Activated naive CD4-positive, alpha-beta T cell (primary cell): ENCODE results near the gene RGMB.
"Not testable (repeated sequence)": the region's sequence is repeated elsewhere in the genome, so short reads cannot be mapped to it uniquely, and the experiment has no call there.

Experiments used
- DNase-seq, 4 experiments: peaks; one replicate each; lab custom pipeline; 2025; lab: John Stamatoyannopoulos, UW

The RGMB gene

GRCh38 chr5:98773464-98774191, at the start of gene RGMB:
Gene RGMB, plus strand, starts transcription at chr5:98773663. Its CDS starts 408 bp downstream, at chr5:98774071.
- peak; percentile 66 to 83 (median 74) for DNase-seq

DNA sequence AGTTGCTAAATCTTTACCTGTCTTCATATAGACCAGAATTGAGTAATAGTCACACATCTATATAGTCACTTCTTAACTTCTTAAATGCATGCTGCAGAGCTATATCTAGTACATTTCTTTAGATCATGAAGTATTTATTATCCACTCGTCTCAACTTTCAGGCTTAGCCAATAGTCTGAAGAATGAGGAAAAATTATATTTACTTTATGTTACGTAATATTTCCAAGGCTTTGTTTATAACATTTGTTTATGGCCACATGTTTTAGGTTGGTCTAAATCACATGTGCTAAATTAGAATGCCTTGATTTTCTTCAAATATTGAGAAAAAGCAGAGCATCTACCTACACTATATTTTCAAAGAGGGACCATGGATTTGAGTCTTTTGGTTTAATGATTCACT, 47.2 kb upstream of the RGMB start:
- no peak for DNase-seq

DNA sequence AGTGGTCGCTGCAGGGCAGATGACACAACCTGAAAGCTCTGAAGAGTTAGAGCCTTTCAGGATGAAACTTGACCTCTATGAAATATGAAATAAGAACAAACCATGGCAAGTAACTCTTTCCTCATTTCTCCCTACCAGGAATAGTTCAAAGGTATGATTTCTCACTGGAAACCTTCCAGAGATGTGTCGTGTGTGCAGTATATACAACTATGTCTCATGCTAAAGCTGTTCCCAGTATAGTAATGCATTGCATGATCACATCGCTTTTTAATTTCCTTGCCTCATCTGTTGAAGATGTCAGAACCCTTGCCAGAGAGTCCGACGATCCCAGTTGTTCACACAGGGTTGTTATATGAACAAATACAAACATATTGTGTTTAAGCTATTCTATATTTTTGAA, 45.8 kb upstream of the RGMB start:
- DNase-seq: no peak

- no peak for DNase-seq
Observed at GRCh38 chr5:98734646-98735045, 38.8 kb upstream of the RGMB start.

- DNase-seq: no peak
Observed at GRCh38 chr5:98735806-98736507, 37.5 kb upstream of the RGMB start.

GRCh38 chr5:98736753-98737152, 36.7 kb upstream of the RGMB start:
- no peak for DNase-seq

GRCh38 chr5:98737441-98737840, 36.0 kb upstream of the RGMB start:
- DNase-seq: not testable (repeated sequence)

DNA sequence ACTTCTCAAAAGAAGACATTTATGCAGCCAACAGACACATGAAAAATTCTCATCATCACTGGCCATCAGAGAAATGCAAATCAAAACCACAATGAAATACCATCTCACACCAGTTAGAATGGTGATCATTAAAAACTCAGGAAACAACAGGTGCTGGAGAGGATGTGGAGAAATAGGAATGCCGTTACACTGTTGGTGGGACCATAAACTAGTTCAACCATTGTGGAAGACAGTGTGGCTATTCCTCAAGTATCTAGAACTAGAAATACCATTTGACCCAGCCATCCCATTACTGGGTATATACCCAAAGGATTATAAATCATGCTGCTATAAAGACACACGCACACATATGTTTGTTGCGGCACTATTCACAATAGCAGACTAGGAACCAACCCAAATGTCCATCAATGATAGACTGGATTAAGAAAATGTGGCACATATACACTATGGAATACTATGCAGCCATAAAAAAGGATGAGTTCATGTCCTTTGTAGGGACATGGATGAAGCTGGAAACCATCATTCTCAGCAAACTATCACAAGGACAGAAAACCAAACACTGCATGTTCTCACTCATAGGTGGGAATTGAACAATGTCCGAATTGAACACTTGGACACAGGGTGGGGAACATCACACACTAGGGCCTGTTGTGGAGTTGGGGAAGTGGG, 34.8 kb upstream of the RGMB start:
- not testable (repeated sequence) for DNase-seq

DNA sequence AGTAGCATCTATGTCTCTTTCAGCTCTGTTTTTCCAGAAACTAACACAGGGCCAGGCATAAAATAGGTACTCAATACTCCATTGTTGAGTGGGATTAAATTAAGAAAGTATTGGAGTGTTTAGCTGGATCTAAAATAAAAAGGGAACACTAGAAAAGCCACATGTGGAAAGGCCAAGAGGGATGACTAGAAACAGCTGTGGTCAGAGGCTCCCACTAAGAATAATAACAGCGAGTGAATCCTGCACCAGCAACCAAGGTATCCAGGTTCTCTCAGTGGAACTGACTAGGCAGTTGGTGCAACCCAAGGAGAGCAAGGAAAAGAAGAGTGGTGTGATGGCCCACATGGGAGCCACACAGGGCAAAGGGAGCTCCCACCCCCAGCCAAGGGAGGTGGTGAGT, 31.5 kb upstream of the RGMB start:
- DNase-seq: no peak

- no peak for DNase-seq
Observed at GRCh38 chr5:98742396-98743073, 30.9 kb upstream of the RGMB start.

DNA sequence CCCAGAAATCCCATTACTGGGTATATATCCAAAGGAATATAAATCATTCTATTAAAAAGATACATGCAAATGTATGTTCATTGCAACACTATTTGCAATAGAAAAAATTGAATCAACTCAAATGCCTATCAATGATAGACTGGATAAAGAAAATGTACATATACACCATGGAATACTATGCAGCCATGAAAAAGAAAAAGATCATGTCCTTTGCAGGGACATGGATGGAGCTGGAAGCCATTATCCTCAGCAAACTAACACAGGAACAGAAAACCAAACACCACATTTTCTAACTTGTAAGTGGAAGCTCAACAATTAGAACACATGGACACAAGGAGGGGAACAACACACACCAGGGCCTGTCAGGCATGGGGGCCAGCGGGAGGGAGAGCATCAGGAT, 25.2 kb upstream of the RGMB start:
- not testable (repeated sequence) for DNase-seq

DNA sequence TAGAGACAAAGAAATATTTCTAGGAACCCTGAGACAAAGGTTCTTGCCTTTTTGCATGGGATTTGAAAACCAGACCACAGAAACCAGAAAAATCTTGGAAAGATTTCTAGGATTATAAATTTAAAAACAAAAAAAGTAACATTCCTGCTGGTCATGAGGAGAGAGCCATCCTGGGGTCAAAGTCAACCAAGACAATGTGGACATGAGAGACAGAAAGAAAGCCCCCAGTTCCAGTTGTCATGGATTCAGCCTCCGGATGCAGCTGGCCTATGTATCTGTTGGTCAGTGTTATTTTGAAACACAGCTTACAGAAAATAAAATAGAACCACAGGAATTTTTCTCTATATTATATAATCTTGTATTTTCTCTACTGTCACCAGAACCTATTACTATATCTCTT, 24.4 kb upstream of the RGMB start:
- DNase-seq: no peak

- DNase-seq: no peak
Observed at GRCh38 chr5:98750693-98751092, 22.8 kb upstream of the RGMB start.

DNA sequence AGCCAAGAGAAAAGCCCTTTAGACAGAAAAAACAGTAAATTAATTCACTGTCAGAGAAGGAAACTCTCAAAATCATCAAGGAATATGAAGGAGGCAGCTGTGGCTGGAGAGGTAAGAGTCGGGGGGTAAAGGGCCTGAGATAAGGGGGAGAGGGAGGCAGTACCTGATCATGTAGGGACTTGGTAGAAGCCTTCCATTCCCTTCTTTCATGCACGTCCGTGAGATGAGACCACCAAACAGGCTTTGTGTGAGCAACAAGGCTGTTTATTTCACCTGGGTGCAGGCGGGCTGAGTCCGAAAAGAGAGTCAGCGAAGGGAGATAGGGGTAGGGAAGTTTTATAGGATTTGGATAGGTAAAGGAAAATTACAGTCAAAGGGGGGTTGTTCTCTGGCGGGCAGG, 21.1 kb upstream of the RGMB start:
- not testable (repeated sequence) for DNase-seq

- DNase-seq: not testable (repeated sequence)
Observed at GRCh38 chr5:98752801-98753200, 20.7 kb upstream of the RGMB start.

DNA sequence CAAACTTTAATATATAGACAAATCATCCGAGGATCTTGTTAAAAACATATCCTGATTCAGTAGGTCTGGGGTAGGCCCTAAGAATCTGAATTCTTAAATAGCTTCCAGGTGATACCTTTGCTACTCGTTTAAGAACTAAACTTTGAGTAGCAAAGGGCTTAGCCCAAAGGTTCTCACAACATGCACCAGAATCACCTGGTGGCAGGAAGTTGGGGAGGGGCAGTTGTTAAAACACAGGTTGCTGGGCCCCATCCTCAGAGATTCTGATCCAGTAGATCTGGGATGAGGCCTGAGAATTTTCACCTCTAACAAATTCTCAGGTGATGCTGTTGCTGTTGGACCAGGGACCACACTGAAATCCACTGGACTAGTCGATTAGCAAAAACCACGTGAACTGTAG, 20.0 kb upstream of the RGMB start:
- DNase-seq: no peak

GRCh38 chr5:98755406-98755805, 18.1 kb upstream of the RGMB start:
- DNase-seq: no peak

DNA sequence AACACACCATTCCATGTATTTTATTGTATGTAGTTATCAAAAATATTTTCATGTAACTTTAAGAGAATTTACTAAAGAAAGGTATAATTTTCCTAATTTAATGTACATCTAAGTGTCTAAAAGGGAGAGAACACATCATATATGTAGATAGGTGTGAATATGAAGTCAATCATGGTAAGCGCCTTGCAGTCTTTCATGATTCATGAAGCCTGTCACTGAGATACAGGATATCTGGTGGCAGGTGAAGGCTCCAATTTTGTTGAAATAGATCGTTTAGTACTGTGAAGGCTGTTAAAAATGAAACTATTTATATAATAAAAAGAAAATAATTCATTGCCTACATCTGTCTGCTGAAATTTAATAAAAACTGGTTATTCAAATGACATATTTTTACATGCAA, 15.5 kb upstream of the RGMB start:
- DNase-seq: no peak

DNA sequence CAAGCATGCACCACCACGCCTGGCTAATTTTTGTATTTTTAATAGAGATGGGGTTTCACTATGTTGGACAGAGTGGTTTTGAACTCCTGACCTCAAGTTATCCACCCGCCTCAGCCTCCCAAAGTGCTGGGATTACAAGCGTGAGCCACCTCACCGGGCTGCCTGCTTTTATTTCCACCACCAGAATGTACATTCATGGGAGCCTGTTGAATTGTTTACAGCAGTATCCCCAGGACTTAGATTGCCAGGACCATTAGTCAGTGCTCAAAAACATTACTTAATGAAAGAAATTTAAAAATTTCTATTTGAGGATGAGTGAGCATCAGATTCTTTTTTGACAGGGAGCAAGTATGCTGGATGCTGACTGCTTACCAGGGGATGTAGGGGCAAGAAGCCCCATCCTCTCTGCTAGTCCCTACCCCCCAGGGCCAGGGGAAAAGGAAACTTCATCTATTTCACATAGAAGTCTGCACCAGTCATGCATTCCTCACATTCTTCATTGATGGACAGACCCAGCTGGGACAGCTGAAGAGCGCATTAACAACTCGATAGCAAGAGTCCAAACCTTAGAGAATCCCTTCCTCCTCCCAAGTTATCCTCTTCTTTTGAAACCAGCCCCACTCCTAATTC, 10.3 kb upstream of the RGMB start:
- DNase-seq: no peak

DNA sequence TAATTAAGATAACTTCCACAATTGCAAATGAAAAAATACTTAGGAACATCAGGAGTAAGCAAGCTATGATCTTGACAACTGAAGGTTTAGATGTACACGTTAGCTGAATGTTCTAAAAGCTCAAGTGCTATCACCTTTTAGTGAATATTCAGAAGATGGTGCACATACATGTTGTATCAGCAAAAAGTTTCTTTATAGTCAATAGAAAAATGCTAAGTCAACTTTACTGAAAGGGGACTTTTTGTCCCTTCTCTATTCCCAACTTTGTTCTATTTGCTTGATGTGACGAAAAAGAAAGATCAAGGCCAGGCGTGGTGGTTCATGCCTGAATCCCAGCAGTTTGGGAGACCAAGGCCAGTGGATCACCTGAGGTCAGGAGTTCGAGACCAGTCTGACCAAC, 7.6 kb upstream of the RGMB start:
- DNase-seq: no peak

GRCh38 chr5:98767581-98767980, 5.9 kb upstream of the RGMB start:
- DNase-seq: no peak
